Astrocyte of the cerebellum (primary cell): ENCODE results near the gene PDLIM7.

Experiments
- DNase-seq: peaks from one replicate; pipeline ENCODE4 v3.0.0-alpha.2; 2011; ENCODE audit warnings: low read depth
- H3K4me3 ChIP-seq: 2 replicates; pipeline ENCODE4 v1.5.1; 2011; ENCODE audit warnings: mild to moderate bottlenecking, low read depth, low read length, moderate library complexity
- in situ Hi-C: cut with HindIII; loops from 2 replicates; pipeline ENCODE4 v1.10.0; 2017; ENCODE audit warnings: low sequenced_read_pairs
- TF ChIP-seq, protein P1 (sequence below): IDR thresholded peaks from 2 replicates; pipeline ENCODE4 v1.5.1; 2012; ENCODE audit warnings: low read length, low read depth, moderate library complexity, mild to moderate bottlenecking; ENCODE audit errors: missing control alignments

The PDLIM7 gene

DNA sequence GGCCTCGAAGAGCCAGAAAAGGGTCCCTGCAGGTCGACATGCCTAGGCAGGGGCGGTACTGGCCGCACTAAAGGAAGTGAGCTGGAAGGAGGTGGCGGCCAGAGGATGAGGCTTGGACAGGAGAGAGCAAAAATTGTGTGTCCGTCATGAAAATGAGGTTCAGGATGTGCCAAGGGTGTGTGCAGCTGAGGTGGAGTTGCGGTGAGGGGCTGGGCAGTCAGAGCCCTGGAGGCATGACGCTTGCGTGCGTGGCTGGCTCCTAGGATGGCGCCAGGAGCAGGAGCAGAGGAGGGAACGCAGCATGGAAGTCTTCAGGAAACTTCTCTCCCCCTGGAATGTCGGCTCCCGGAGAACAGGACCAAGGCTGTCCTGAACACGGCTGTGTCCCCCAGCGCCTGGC is 5.5 kb upstream of the PDLIM7 start:
- no peak overlapping the region for H3K4me3 ChIP-seq
- TF ChIP-seq, protein P1, sequence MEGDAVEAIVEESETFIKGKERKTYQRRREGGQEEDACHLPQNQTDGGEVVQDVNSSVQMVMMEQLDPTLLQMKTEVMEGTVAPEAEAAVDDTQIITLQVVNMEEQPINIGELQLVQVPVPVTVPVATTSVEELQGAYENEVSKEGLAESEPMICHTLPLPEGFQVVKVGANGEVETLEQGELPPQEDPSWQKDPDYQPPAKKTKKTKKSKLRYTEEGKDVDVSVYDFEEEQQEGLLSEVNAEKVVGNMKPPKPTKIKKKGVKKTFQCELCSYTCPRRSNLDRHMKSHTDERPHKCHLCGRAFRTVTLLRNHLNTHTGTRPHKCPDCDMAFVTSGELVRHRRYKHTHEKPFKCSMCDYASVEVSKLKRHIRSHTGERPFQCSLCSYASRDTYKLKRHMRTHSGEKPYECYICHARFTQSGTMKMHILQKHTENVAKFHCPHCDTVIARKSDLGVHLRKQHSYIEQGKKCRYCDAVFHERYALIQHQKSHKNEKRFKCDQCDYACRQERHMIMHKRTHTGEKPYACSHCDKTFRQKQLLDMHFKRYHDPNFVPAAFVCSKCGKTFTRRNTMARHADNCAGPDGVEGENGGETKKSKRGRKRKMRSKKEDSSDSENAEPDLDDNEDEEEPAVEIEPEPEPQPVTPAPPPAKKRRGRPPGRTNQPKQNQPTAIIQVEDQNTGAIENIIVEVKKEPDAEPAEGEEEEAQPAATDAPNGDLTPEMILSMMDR: no peak
- in situ Hi-C loops: no loop called here
- no peak for DNase-seq

DNA sequence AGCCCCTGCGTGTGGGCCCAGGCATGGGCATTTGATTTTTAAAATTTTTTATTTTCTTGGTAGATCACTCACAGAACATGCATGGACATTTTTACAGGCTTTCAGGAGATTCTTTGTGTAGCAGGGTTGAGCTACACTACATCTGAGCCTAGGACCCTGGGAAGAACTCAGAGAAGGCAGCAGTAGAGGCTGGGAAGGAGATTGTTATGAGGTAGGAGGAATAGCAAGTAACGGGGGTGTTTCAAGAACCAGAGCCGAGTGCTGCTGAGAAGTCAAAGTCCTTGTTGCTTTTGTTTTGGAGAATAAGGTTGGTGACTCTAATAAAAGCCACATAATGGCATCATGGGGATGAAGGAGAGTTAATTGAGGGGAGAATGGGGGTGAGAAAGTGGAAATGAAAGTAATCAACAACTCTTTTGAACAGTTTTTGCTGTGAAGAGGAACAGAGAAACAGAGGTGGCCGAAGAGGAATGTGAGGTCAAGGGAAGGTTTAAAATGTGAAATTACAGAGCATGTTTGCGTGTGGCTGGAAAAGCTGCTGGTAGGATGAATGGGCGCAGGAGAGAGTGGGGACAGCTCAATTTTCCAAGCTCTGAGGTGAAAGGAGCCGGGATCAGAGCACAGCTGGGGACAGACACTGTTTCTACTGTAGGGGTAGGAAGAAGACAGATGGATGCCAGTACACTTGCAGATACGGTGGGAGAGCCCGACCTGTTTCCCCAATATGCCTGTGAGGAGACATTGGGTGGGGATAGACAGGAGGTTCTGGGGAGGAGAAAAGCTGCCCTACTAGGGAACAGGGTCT is 4.7 kb upstream of the PDLIM7 start:
- DNase-seq: no peak
- no peak overlapping the region for H3K4me3 ChIP-seq
- in situ Hi-C loops: no loop called here
- TF ChIP-seq, protein P1: no peak

DNA sequence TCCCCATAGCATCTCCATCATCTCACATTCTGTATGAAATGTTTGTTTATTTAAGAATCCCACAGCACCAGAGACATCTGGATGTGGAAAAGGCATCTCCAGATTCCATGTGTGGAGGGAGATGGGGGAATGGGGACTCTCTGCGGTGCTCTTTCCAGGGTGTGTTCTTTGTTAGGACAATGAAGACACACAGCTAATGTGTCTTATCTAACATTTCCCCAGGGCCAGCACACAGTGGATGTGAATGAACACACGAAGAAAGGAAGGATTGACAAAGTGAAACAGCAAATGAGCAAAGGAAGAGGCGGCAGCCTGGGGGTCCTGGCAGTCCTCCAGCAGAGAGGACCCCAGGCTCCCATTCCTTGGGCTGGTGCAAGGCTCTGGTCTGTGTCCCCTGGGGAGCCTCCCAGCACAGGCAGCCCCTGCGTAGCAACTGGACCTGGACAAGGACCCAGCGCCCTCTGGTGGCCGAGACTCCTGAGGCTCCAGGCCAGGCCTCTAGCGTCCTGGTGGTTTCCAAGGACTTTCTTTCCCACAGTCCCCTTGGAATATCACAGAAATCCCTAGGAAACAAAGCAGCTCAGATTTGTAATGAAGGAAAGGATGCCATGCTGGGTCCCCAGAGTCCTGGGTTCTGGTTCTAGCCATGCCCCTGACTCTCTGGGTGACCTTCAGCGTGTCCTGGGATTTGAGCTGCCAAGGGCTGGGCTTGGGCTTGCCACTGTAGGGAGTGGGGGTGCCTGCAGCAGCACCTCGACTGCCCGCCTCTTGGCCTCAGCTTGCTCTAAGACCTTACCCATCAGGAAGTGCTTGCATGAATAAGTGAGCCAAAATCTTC is 3.5 kb upstream of the PDLIM7 start:
- peak; percentile 67 for DNase-seq
- TF ChIP-seq, protein P1: peak; percentile 95
- H3K4me3 ChIP-seq: no peak overlapping the region
- in situ Hi-C loops: no loop called here

DNA sequence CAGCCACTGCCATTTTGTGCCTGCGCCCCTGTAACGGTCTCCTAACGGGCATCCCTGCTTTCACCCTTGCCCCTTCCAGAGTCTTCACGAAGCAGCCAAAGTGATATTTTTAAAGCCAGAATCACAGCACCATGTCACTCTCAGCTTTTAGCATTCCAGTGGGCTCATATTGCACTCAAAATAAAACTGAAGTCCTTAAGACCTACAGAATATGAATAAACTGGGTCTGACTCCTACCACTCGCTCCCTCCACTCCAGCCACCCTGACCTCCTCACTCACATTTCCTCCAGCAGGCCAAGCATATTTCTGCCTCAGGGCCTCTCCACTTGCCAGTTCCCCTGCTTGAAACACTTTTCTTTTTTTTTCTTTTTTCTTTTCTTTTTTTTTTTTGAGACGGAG is 2.4 kb upstream of the PDLIM7 start:
- DNase-seq: no peak
- in situ Hi-C loops: no loop called here
- TF ChIP-seq, protein P1: no peak
- no peak overlapping the region for H3K4me3 ChIP-seq

DNA sequence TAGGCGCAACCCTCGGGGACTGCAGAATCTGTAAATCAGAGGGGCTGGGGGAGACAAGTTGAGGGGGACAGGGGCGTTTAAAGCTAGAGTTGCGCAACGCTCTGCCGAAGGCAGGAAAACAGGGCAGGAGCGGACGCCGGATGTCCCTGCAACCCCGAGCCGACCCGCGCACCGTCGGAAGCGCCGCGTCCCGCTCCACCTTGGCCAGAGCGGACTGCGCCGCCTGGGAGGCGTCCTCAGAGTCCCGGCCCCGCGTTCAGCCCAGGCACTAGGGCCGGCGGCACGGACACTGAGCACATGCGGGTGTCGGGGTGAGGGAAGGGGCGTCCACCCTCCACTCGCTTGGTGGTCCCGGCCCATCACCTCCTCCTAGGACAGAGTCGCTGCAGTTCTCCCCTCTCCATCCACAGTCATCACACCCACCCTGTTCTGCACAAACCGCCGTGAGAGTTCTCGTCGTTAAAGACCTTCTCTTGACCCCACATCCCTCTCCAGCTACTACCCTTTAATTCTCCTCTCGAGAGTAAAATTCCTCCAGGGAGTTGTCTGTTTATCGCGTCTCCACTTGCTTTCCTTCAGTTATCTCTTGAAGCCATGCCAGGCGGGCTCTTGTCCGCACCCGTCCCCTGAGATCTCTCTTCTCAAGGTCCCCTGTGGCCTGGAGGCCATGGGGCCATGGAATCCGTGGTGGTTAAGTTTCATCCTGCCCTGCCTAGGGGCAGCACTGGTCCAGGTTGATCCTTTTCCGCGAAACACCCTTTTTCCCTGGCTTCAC is 796 bp upstream of the PDLIM7 start:
- peak overlapping the region; percentile 83 for H3K4me3 ChIP-seq
- in situ Hi-C loops: no loop called here
- DNase-seq: no peak
- TF ChIP-seq, protein P1: no peak

DNA sequence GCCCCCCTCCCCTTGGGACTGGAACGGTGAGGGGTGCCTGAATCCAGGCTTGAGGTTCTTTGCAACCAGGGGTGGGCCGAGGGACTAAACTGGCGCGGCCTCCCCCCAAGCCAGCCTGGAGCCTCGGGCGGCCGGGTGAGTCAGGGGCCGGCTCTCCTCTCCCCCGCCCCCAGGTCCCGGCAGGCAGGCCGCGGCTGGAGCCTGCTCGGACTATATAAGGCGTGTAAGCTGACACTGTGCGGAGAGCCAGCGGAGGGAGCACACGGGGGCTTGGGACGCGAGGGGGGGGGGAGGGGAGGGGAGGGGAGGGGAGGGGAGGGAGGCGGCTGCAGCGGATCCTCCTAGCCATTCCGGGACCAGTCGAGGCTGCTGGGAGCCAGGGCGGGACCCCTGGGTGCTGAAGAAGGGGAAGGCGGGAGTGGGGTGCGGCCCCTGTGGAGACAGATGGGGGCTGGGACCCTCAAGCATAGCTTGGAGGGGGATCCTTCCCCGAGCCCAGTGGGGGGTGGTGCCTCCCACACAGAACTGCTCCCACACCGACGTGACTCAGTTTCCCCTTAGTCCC is 595 bp downstream of the PDLIM7 start:
- TF ChIP-seq, protein P1: no peak
- DNase-seq: peak; percentile 85
- peak overlapping the region; percentile 83 for H3K4me3 ChIP-seq
- in situ Hi-C loops: no loop called here
